ENCODE data around the gene MYO7A. TPM values are rescaled to one million over a fixed set of nuclear protein-coding genes. Genes with fewer than 3 reads are reported as not detected.

MYO7A gene
- total RNA-seq, 1 donor from 2014 or later = 11.6 TPM

- no peak for TF ChIP-seq CTCF (IDR thresholded peaks at IDR 0.05; ENCODE audit: partially characterized antibody, unreplicated experiment)
- Mint-ChIP-seq H3K27ac (ENCODE audit: unreplicated experiment) (no peak overlapping the region), H3K36me3 (ENCODE audit: unreplicated experiment) (no peaks in the 10 kb centered on the region), H3K9me3 (ENCODE audit: unreplicated experiment) (no peaks in the 10 kb centered on the region), H3K4me1 (ENCODE audit: low read depth, unreplicated experiment) (no peaks in the 10 kb centered on the region), H3K4me3 (ENCODE audit: unreplicated experiment) (no peak overlapping the region), H3K27me3 (ENCODE audit: unreplicated experiment) (peaks cover 2% of the 10 kb centered on the region)
- no peak for DNase-seq
These were observed 103.0 kb downstream of the MYO7A start for GRCh38 chr11:77230878-77231605.

GRCh38 chr11:77231800-77232199 is 103.8 kb downstream of the MYO7A start:
- H3K4me3 Mint-ChIP-seq (ENCODE audit: unreplicated experiment) = no peak overlapping the region
- H3K4me1 Mint-ChIP-seq (ENCODE audit: low read depth, unreplicated experiment) = no peaks in the 10 kb centered on the region

GRCh38 chr11:77232242-77232641 is 104.2 kb downstream of the MYO7A start:
- Mint-ChIP-seq H3K4me1 (ENCODE audit: low read depth, unreplicated experiment) (no peaks in the 10 kb centered on the region), H3K27ac (ENCODE audit: unreplicated experiment) (no peak overlapping the region), H3K36me3 (ENCODE audit: unreplicated experiment) (no peaks in the 10 kb centered on the region), H3K9me3 (ENCODE audit: unreplicated experiment) (no peaks in the 10 kb centered on the region), H3K4me3 (ENCODE audit: unreplicated experiment) (no peak overlapping the region), H3K27me3 (ENCODE audit: unreplicated experiment) (peaks cover 2% of the 10 kb centered on the region)
- DNase-seq = no peak
- TF ChIP-seq CTCF (IDR thresholded peaks at IDR 0.05; ENCODE audit: partially characterized antibody, unreplicated experiment) = no peak

More at GRCh38 chr11:77231800-77232199, 103.8 kb downstream of the MYO7A start:
- TF ChIP-seq CTCF (IDR thresholded peaks at IDR 0.05; ENCODE audit: partially characterized antibody, unreplicated experiment) = no peak
- Mint-ChIP-seq H3K9me3 (ENCODE audit: unreplicated experiment) (no peaks in the 10 kb centered on the region), H3K27me3 (ENCODE audit: unreplicated experiment) (peaks cover 2% of the 10 kb centered on the region), H3K27ac (ENCODE audit: unreplicated experiment) (no peak overlapping the region), H3K36me3 (ENCODE audit: unreplicated experiment) (no peaks in the 10 kb centered on the region)
- no peak for DNase-seq

- no peaks in the 10 kb centered on the region for H3K4me1 Mint-ChIP-seq (ENCODE audit: low read depth, unreplicated experiment)
- DNase-seq = no peak
- no peak overlapping the region for H3K27ac Mint-ChIP-seq (ENCODE audit: unreplicated experiment)
- H3K27me3 Mint-ChIP-seq (ENCODE audit: unreplicated experiment) = peaks cover 2% of the 10 kb centered on the region
- H3K9me3 Mint-ChIP-seq (ENCODE audit: unreplicated experiment) = no peaks in the 10 kb centered on the region
- no peaks in the 10 kb centered on the region for H3K36me3 Mint-ChIP-seq (ENCODE audit: unreplicated experiment)
- no peak for TF ChIP-seq CTCF (IDR thresholded peaks at IDR 0.05; ENCODE audit: partially characterized antibody, unreplicated experiment)
- H3K4me3 Mint-ChIP-seq (ENCODE audit: unreplicated experiment) = no peak overlapping the region
These were observed 105.0 kb downstream of the MYO7A start for GRCh38 chr11:77233011-77233410.

DNA sequence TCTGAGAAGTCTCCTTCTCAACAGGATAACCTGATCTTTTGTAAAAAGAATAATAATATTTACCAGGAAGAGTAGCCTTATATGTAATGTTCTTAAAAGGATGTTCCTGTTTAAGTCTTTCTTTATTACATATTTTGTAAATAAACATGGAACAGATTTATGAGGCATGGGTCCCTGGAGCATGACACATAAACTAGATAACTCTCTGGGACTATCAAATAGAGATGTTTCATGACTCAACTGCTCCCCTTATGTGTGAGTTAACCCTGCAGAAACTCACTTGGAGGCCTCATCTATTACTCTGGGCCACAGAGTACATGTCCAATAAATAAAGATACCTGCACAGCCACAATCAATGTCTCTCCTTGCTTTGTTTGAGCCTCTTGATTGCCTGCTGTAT is 108.9 kb downstream of the MYO7A start:
- no peak for TF ChIP-seq CTCF (IDR thresholded peaks at IDR 0.05; ENCODE audit: partially characterized antibody, unreplicated experiment)
- DNase-seq = no peak
- Mint-ChIP-seq H3K4me3 (ENCODE audit: unreplicated experiment) (no peak overlapping the region), H3K27me3 (ENCODE audit: unreplicated experiment) (peaks cover 2% of the 10 kb centered on the region), H3K9me3 (ENCODE audit: unreplicated experiment) (peaks cover 2% of the 10 kb centered on the region), H3K4me1 (ENCODE audit: low read depth, unreplicated experiment) (no peaks in the 10 kb centered on the region), H3K27ac (ENCODE audit: unreplicated experiment) (no peak overlapping the region), H3K36me3 (ENCODE audit: unreplicated experiment) (peaks cover 3% of the 10 kb centered on the region)

Measured in glutamatergic neuron (in vitro differentiated cells).